T-helper 2 cell treated with Interferon-gamma antibody and Interleukin-4, amounts not matched to agents 100 ng/mL and 5 ng/mL, for 36 hours (primary cell): ENCODE results near the gene EHD2. TPM values are rescaled to one million over a fixed set of nuclear protein-coding genes. Genes with fewer than 3 reads are reported as not detected.
"Not testable (repeated sequence)": the region's sequence is repeated elsewhere in the genome, so short reads cannot be mapped to it uniquely, and the experiment has no call there.

Source experiments
- intact Hi-C: fragments of 100-400 bp; cut with micrococcal nuclease; formaldehyde crosslinking; loops from one replicate; pipeline ENCODE4 v1.15.1; 2023
- total RNA-seq: library from RNA; stranded (reverse); gene quantifications from 2 replicates; pipeline ENCODE4 v1.2.3, GENCODE V29; 2022

The EHD2 gene, protein sequence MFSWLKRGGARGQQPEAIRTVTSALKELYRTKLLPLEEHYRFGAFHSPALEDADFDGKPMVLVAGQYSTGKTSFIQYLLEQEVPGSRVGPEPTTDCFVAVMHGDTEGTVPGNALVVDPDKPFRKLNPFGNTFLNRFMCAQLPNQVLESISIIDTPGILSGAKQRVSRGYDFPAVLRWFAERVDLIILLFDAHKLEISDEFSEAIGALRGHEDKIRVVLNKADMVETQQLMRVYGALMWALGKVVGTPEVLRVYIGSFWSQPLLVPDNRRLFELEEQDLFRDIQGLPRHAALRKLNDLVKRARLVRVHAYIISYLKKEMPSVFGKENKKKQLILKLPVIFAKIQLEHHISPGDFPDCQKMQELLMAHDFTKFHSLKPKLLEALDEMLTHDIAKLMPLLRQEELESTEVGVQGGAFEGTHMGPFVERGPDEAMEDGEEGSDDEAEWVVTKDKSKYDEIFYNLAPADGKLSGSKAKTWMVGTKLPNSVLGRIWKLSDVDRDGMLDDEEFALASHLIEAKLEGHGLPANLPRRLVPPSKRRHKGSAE
- 0.11 TPM in 1 of 2 replicates, not detected in the other for total RNA-seq

DNA sequence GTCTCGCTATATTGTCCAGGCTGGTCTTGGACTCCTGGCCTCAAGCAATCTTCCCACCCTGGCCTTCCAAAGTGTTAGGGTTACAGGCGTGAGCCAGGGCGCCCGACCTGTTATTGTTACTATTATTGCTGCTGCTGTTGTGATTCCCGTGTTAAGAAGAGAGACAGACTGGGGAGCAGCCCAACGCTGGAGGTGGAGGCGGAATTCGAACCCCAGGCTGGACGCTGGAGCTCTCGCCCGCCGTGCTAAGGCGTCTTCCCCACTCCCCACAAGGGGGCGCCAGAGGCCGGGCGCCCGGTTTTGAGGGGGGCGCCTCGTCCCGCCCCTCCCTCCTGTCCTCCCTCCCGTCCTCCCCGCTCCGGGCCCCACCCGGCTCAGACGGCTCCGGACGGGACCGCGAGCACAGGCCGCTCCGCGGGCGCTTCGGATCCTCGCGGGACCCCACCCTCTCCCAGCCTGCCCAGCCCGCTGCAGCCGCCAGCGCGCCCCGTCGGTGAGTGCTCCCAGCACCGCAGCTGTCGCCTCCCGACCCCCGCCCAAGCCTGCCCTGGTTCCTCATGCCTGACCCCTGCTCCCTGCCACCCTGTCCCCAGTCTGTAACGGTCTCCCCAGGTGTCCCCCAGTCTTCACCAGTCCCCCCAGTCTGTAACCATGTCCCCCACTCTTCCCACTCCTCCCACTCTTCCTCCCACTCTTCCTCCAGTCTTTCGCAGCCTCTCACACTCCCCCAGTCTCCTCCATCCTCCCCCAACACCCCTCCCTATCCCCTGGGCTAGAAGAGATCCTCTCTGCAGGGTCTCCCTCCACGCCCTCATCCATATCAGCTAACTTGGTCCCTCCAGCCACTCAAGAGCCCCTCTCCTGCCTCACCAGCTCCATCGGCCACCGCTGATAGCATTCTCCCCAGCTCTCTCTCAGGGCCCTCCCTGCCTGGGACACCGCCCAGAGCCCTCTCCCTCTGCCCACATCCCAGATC is at the start of gene EHD2:
Gene EHD2, plus strand, starts transcription at position 377 of the 976 bp plus-strand sequence. CDS start 3,191 bp downstream, outside the sequence.
- intact Hi-C loops, result loop anchor here (1.0 kb wide), 1 partner anchor 30 kb away; no protein-coding TSS in a partner anchor

DNA sequence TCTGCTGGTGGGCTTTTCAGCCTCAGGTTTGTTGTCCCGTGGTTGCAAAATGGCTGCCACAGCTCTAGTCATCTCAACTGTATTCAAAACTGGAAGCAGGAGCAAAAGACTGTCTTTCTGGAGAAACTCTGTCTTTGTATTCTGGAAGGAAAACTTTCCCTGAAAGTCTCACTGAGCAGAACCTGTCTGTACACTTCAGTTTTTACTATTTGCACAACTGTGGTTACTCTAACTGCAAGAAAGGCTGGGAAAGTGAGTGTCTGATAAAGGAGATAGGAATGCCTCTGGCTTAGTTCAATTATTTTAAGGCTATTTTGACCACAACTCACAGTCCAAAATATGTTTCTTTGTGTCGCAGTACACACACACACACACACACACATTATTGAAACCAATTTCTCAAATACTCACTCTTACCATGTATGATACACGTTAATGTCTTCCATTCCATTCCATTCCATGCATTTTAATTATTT is 49.7 kb upstream of the EHD2 start:
- intact Hi-C loops, result no loop called here

- intact Hi-C loops, result no loop called here
These were observed 49.1 kb upstream of the EHD2 start for GRCh38 chr19:47663911-47664771.

- intact Hi-C loops, result not testable (repeated sequence)
These were observed 44.7 kb upstream of the EHD2 start for GRCh38 chr19:47668556-47668955.

- intact Hi-C loops, result no loop called here
These were observed 42.5 kb upstream of the EHD2 start for GRCh38 chr19:47670736-47671135.

DNA sequence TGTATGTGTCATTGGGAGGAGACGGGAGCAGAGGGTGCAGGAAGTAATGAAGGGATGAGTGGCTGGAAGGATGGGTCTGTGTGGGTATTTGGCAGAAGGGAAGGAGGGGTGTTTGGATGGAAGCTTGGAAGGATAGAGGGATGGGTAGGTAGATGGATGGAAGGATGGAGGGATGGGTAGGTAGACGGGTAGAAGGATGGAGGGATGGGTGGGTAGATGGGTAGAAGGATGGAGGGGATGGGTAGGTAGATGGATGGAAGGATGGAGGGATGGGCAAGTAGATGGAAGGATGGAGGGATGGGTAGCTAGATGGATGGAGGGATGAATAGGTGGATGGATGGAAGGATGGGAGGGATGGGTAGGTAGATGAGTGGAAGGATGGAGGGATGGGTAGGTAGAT is 41.7 kb upstream of the EHD2 start:
- intact Hi-C loops, result no loop called here

DNA sequence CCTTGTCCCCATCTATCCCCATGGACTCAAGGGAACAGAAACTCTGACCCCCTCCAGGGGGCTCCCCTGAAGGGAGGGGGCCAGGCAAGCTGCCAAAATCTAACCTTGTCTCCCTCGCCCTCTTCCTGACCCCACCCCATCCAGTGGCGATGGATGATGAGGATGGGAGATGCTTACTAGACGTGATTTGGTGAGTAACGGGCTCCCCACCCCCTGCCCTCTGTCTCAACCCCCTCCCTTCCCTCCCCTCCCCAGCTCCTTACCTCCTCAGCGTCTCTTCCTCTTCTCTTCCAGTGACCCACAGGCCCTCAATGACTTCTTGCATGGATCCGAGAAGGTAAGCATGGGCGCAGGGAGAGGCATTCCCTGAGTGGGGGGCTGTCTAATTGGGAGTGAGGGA is 39.8 kb upstream of the EHD2 start:
- intact Hi-C loops, result no loop called here

GRCh38 chr19:47674548-47674947 is 38.7 kb upstream of the EHD2 start:
- intact Hi-C loops, result no loop called here

DNA sequence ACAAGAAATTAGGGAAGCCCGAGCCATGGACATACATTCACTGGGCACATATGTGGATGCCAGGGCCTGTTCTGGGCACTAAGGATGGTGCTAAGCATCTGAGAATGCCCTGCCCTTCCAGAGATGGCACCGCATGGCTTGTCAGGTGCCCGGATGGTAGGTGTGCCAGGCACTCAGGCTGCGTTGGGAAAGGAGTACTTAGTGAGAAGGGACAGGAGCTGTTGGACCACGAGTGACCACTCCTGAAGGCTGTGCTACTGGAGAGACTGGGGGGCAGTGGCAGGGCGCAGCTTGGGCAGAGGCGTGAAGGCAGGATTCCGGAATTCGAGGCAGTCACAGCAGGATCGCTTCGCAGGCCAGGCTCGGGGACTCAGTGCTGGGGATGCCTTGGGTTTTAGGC is 38.0 kb upstream of the EHD2 start:
- intact Hi-C loops, result no loop called here

DNA sequence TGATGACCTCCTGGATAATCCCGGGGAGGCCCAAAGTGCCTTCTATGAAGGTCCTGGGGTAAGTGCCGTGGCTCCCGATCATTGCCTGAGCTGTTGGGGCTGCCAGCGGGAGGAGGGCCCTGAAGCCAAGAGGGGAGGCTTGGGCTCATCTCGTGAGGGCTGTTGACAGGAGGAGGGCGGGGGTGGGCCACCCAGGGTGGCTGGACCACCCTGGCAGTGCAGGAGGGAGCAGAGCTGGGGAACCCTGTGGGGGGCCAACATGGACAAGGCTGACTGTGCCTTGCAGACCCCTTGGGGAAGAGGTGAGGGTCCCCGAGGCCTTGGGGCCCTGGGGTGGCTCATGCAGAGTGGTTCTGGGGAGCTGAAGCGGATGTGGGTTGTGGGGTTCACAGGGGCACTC is 37.4 kb upstream of the EHD2 start:
- intact Hi-C loops, result no loop called here

DNA sequence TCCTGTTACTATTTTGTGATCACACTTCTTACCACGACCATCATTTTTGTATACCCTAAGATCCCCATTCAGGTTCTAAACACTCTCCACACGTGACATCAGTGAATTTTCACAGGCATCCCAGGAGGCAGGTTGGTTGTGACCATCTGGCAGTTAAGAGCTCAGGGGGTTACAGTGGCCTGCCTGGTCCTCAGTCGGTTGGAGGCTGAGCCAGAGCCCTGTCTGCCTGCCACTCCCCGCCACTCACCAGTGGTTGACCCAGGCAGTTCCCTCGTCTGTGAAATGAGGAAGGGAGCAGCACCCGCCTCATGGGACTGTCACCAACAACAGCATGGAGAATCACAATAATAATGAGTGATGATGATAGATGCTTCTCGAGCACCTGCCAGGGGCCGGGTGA is 36.4 kb upstream of the EHD2 start:
- intact Hi-C loops, result no loop called here

- intact Hi-C loops, result no loop called here
These were observed 33.8 kb upstream of the EHD2 start for GRCh38 chr19:47679251-47679900.

- intact Hi-C loops, result no loop called here
These were observed 33.0 kb upstream of the EHD2 start for GRCh38 chr19:47679922-47680857.

- intact Hi-C loops, result no loop called here
These were observed 32.3 kb upstream of the EHD2 start for GRCh38 chr19:47680858-47681332.

- intact Hi-C loops, result no loop called here
These were observed 31.8 kb upstream of the EHD2 start for GRCh38 chr19:47681388-47681787.

- intact Hi-C loops, result no loop called here
These were observed 31.3 kb upstream of the EHD2 start for GRCh38 chr19:47681936-47682335.

GRCh38 chr19:47682939-47683338 is 30.3 kb upstream of the EHD2 start:
- intact Hi-C loops, result no loop called here

DNA sequence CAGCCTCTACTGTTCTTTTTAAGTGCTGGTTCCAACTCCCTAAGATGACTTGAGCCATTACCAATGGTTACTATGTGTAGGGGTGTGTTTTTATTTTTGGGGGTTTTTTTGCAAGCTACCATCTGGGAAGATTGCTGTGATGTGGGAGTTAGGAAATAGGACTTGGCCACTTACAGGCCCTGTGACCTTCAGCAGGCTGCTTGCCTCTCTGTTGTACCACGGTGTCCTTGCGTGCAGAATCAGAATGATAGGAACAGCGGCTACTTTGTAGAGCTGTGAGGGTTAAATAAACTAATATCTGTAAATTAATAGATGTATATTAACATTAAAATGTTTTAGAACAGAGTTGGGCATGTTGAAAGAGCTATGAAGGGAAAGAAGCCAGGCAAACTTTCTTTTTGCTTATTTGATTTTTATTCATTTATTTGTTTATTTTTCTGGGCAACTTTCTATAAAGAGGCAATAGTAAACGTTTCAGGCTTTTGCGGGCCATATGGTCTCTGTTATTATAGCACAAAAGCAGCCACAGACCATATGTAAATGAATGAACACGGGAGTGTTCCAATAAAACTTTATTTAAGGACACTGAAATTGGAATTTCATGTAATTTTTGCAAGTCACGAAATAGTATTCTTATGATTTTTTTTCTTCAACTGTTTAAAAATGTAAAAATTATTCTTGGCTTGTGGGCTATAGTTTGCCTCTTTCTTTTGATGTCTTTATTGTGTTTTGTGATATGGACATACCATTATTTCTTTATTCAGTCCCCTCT is 26.4 kb upstream of the EHD2 start:
- intact Hi-C loops, result no loop called here
